ENCODE data around the gene TRPC3.

Gene TRPC3

GRCh38 chr4:121951521-121952110, at the start of gene TRPC3:
Gene TRPC3, minus strand, starts transcription at chr4:121952060. Its CDS starts 380 bp downstream, at chr4:121951680.
- no peak for DNase-seq

GRCh38 chr4:122000849-122001248, 49.0 kb upstream of the TRPC3 start:
- no peak for DNase-seq

GRCh38 chr4:121998024-121998423, 46.2 kb upstream of the TRPC3 start:
- DNase-seq: peak; percentile 0

GRCh38 chr4:121995790-121996537, 44.1 kb upstream of the TRPC3 start:
- no peak for DNase-seq

GRCh38 chr4:121991968-121992367, 40.1 kb upstream of the TRPC3 start:
- no peak for DNase-seq

GRCh38 chr4:121990489-121990888, 38.6 kb upstream of the TRPC3 start:
- DNase-seq: no peak

- DNase-seq: no peak
These were observed 37.9 kb upstream of the TRPC3 start for GRCh38 chr4:121989715-121990114.

- DNase-seq: no peak
These were observed 37.1 kb upstream of the TRPC3 start for GRCh38 chr4:121988950-121989349.

- no peak for DNase-seq
These were observed 28.8 kb upstream of the TRPC3 start for GRCh38 chr4:121980643-121981042.

- no peak for DNase-seq
These were observed 26.3 kb upstream of the TRPC3 start for GRCh38 chr4:121978172-121978516.

GRCh38 chr4:121977251-121978171, 25.7 kb upstream of the TRPC3 start:
- DNase-seq: no peak

- no peak for DNase-seq
These were observed 23.9 kb upstream of the TRPC3 start for GRCh38 chr4:121975784-121976183.

- no peak for DNase-seq
These were observed 22.0 kb upstream of the TRPC3 start for GRCh38 chr4:121973816-121974215.

GRCh38 chr4:121968859-121969258, 17.0 kb upstream of the TRPC3 start:
- DNase-seq: no peak

- no peak for DNase-seq
These were observed 13.1 kb upstream of the TRPC3 start for GRCh38 chr4:121964958-121965357.

- no peak for DNase-seq
These were observed 9.0 kb upstream of the TRPC3 start for GRCh38 chr4:121960818-121961217.

GRCh38 chr4:121958777-121959176, 6.9 kb upstream of the TRPC3 start:
- DNase-seq: no peak

GRCh38 chr4:121957266-121957665, 5.4 kb upstream of the TRPC3 start:
- no peak for DNase-seq

GRCh38 chr4:121953860-121954259, 2.0 kb upstream of the TRPC3 start:
- no peak for DNase-seq

GRCh38 chr4:121952290-121952689, 430 bp upstream of the TRPC3 start:
- DNase-seq: no peak

GRCh38 chr4:121950680-121951520, 960 bp downstream of the TRPC3 start:
- DNase-seq: peak; percentile 11

- peak; percentile 23 for DNase-seq
These were observed 1.6 kb downstream of the TRPC3 start for GRCh38 chr4:121950212-121950679.

- no peak for DNase-seq
These were observed 5.2 kb downstream of the TRPC3 start for GRCh38 chr4:121946644-121947043.

Measured in NCI-H1105 (cell line).